AG09309 (cell line): ENCODE data around the gene TANK.

ENCODE experiments used
- DNase-seq: peaks from one replicate; pipeline ENCODE4 v3.0.0-alpha.2; 2010; ENCODE audit warnings: low read depth
- H3K4me3 ChIP-seq: 2 replicates; pipeline ENCODE4 v1.5.1; 2011; ENCODE audit warnings: mild to moderate bottlenecking, low read depth, low read length, moderate library complexity; ENCODE audit not compliant: control insufficient read depth
- CTCF ChIP-seq: IDR thresholded peaks from 2 replicates; pipeline ENCODE4 v1.5.1; 2011; ENCODE audit warnings: mild to moderate bottlenecking, low read depth, low read length, inconsistent platforms; ENCODE audit not compliant: insufficient read depth, control insufficient read depth; ENCODE audit errors: missing control alignments

TANK gene

GRCh38 chr2:161237392-161238264 is 77.4 kb downstream of the TANK start:
- no peak for TF ChIP-seq CTCF
- peak overlapping the region; percentile 55 for H3K4me3 ChIP-seq
- no peak for DNase-seq

- H3K4me3 ChIP-seq: peak overlapping the region; percentile 55
- no peak for DNase-seq
Measured at GRCh38 chr2:161238265-161238559, 78.0 kb downstream of the TANK start.

GRCh38 chr2:161238560-161239325 is 78.5 kb downstream of the TANK start:
- DNase-seq: no peak
- TF ChIP-seq CTCF: no peak
- H3K4me3 ChIP-seq: peak overlapping the region; percentile 55

More at GRCh38 chr2:161238265-161238559, 78.0 kb downstream of the TANK start:
- TF ChIP-seq CTCF: no peak

GRCh38 chr2:161239326-161240109 is 79.3 kb downstream of the TANK start:
- DNase-seq: no peak
- TF ChIP-seq CTCF: no peak
- peak overlapping the region; percentile 55; the same call in 1 of the 2 replicates for H3K4me3 ChIP-seq

- no peak for DNase-seq
- H3K4me3 ChIP-seq: no peak overlapping the region
- no peak for TF ChIP-seq CTCF
Measured at GRCh38 chr2:161241894-161242293, 81.7 kb downstream of the TANK start.

- H3K4me3 ChIP-seq: no peak overlapping the region
- no peak for DNase-seq
- no peak for TF ChIP-seq CTCF
Measured at GRCh38 chr2:161243312-161243711, 83.1 kb downstream of the TANK start.
